IMR-90 (cell line): ENCODE measurements around the gene ITPRIP. TPM values are rescaled to one million over a fixed set of nuclear protein-coding genes. Genes with fewer than 3 reads are reported as not detected.

ENCODE experiments used
- ATAC-seq: fragments of 200-7000 bp; cut with Tn5 transposase; 2 replicates; pipeline ENCODE4 v1.9.1; 2020; ENCODE audit warnings: low read depth, mild to moderate bottlenecking, moderate library complexity
- BruUV-seq: library from RNA; stranded (reverse); fragments of 400-500 nt; replicated peaks from 2 replicates; lab custom pipeline; 2021; lab: Mats Ljungman, UMichigan
- CTCF ChIA-PET: fragments of 300-600 bp; formaldehyde crosslinking; extraction: SDS; loops from one replicate; lab custom pipeline; 2021; ENCODE audit warnings: antibody characterized with exemption; lab: Yijun Ruan, JAX
- POLR2A ChIA-PET: fragments of 300-600 bp; sonication (Branson Sonifier 250); formaldehyde crosslinking; loops from one replicate; lab custom pipeline; 2022; ENCODE audit warnings: antibody characterized with exemption; ENCODE audit not compliant: unreplicated experiment; lab: Charles Lee
- DNase-seq: peaks from one replicate; pipeline ENCODE4 v3.0.0; 2013
- H2AFZ ChIP-seq: replicated peaks from 2 replicates; pipeline ENCODE3; 2013; ENCODE audit warnings: low read length, mild to moderate bottlenecking; ENCODE audit not compliant: poor library complexity
- H2AK5ac ChIP-seq: 2 replicates; pipeline ENCODE4 v1.6.1; 2013; ENCODE audit warnings: low read depth, low read length, inconsistent platforms
- H2AK9ac ChIP-seq: replicated peaks from 2 replicates; pipeline ENCODE3; 2013; ENCODE audit warnings: mild to moderate bottlenecking, low read depth, low read length, moderate library complexity; ENCODE audit not compliant: poor library complexity
- H2BK120ac ChIP-seq: 2 replicates; pipeline ENCODE4 v1.6.1; 2013; ENCODE audit warnings: low read depth, low read length, inconsistent platforms
- H2BK15ac ChIP-seq: 3 replicates; pipeline ENCODE4 v1.6.1; 2013; ENCODE audit warnings: low read depth, low read length, inconsistent platforms
- H2BK20ac ChIP-seq: 2 replicates; pipeline ENCODE4 v1.6.1; 2013; ENCODE audit warnings: low read depth, mild to moderate bottlenecking, inconsistent platforms, low read length, moderate library complexity
- H2BK5ac ChIP-seq: 2 replicates; pipeline ENCODE4 v1.6.1; 2013; ENCODE audit warnings: mild to moderate bottlenecking, low read depth, low read length, inconsistent platforms; ENCODE audit not compliant: poor library complexity, severe bottlenecking
- H3K14ac ChIP-seq: replicated peaks from 2 replicates; pipeline ENCODE4 v1.6.1; 2013; ENCODE audit warnings: low read depth, low read length, inconsistent platforms
- H3K18ac ChIP-seq: 2 replicates; pipeline ENCODE4 v1.6.1; 2013; ENCODE audit warnings: low read depth, low read length, control low read depth
- H3K23ac ChIP-seq: 2 replicates; pipeline ENCODE4 v1.6.1; 2013; ENCODE audit warnings: low read depth, low read length, inconsistent platforms
- H3K27ac ChIP-seq: 2 replicates; pipeline ENCODE4 v1.5.1; 2013; ENCODE audit warnings: mild to moderate bottlenecking, control low read depth, low read length; ENCODE audit not compliant: insufficient read depth
- H3K27me3 ChIP-seq: 2 replicates; pipeline ENCODE4 v1.6.1; 2013; ENCODE audit warnings: low read length; ENCODE audit not compliant: control insufficient read depth, insufficient read depth
- H3K36me3 ChIP-seq: 2 replicates; pipeline ENCODE4 v1.6.1; 2013; ENCODE audit warnings: low read length, mixed read lengths; ENCODE audit not compliant: control insufficient read depth, insufficient read depth
- H3K4ac ChIP-seq: 2 replicates; pipeline ENCODE4 v1.6.1; 2013; ENCODE audit warnings: low read depth, low read length, inconsistent platforms
- H3K4me1 ChIP-seq: 2 replicates; pipeline ENCODE4 v1.6.1; 2013; ENCODE audit warnings: low read length, mixed read lengths; ENCODE audit not compliant: control insufficient read depth, insufficient read depth
- H3K4me2 ChIP-seq: 2 replicates; pipeline ENCODE4 v1.6.1; 2013; ENCODE audit warnings: low read depth, mild to moderate bottlenecking, control low read depth, low read length, moderate library complexity
- H3K4me3 ChIP-seq: 2 replicates; pipeline ENCODE4 v1.5.1; 2013; ENCODE audit warnings: low read depth, mild to moderate bottlenecking, control low read depth, low read length, moderate library complexity; ENCODE audit not compliant: insufficient read depth
- H3K56ac ChIP-seq: 2 replicates; pipeline ENCODE4 v1.6.1; 2013; ENCODE audit warnings: low read length, inconsistent platforms; ENCODE audit not compliant: insufficient read depth; ENCODE audit errors: extremely low read depth
- H3K79me1 ChIP-seq, 2 experiments: 2 replicates each; pipeline ENCODE4 v1.6.1; 2013; ENCODE audit warnings: low read length in 2 of 2, inconsistent platforms in 1 of 2, low read depth in 1 of 2
- H3K9ac ChIP-seq: 2 replicates; pipeline ENCODE4 v1.6.1; 2013; ENCODE audit warnings: low read depth, low read length, control low read depth
- H3K9me1 ChIP-seq: 2 replicates; pipeline ENCODE4 v1.6.1; 2013; ENCODE audit warnings: low read length, inconsistent platforms; ENCODE audit not compliant: insufficient read depth
- H3K9me3 ChIP-seq: 2 replicates; pipeline ENCODE4 v1.6.1; 2013; ENCODE audit warnings: low read length; ENCODE audit not compliant: control insufficient read depth, insufficient read depth
- H4K20me1 ChIP-seq: 2 replicates; pipeline ENCODE4 v1.6.1; 2013; ENCODE audit warnings: low read length, inconsistent platforms; ENCODE audit not compliant: insufficient read depth
- H4K5ac ChIP-seq: 2 replicates; pipeline ENCODE4 v1.6.1; 2013; ENCODE audit warnings: mild to moderate bottlenecking, low read depth, low read length, control low read depth
- H4K8ac ChIP-seq, 2 experiments: 2 replicates each; pipeline ENCODE4 v1.6.1; 2013; ENCODE audit warnings: low read depth in 2 of 2, low read length in 2 of 2, control low read depth in 1 of 2, inconsistent platforms in 1 of 2
- H4K91ac ChIP-seq: 2 replicates; pipeline ENCODE4 v1.6.1; 2013; ENCODE audit warnings: low read depth, low read length, inconsistent platforms; ENCODE audit not compliant: insufficient read depth
- BHLHE40 ChIP-seq: fragments of 150-350 bp; IDR thresholded peaks from 2 replicates; pipeline ENCODE4 v1.6.1; 2016; ENCODE audit warnings: mild to moderate bottlenecking, low read depth, low read length
- CEBPB ChIP-seq: IDR thresholded peaks from 2 replicates; pipeline ENCODE4 v1.6.1; 2012; ENCODE audit warnings: low read depth, low read length, improper control_type of control experiment
- CHD1 ChIP-seq: IDR thresholded peaks from 2 replicates; pipeline ENCODE4 v1.6.1; 2012; ENCODE audit warnings: low read depth, low read length, improper control_type of control experiment
- ELK1 ChIP-seq: fragments of 150-350 bp; IDR thresholded peaks from 2 replicates; pipeline ENCODE4 v1.6.1; 2016; ENCODE audit warnings: low read depth, mild to moderate bottlenecking, low read length, moderate library complexity, borderline replicate concordance
- FOS ChIP-seq: fragments of 150-350 bp; IDR thresholded peaks from 2 replicates; pipeline ENCODE4 v1.6.1; 2016; ENCODE audit warnings: low read depth, low read length
- MAFK ChIP-seq: IDR thresholded peaks from 2 replicates; pipeline ENCODE4 v1.6.1; 2012; ENCODE audit warnings: low read depth, low read length, improper control_type of control experiment
- MAZ ChIP-seq: IDR thresholded peaks from 2 replicates; pipeline ENCODE4 v1.6.1; 2012; ENCODE audit warnings: low read depth, mild to moderate bottlenecking, low read length, improper control_type of control experiment, moderate library complexity, borderline replicate concordance
- MXI1 ChIP-seq: IDR thresholded peaks from 2 replicates; pipeline ENCODE4 v1.6.1; 2012; ENCODE audit warnings: low read depth, mild to moderate bottlenecking, low read length, moderate library complexity, borderline replicate concordance
- NFE2L2 ChIP-seq: fragments of 150-350 bp; IDR thresholded peaks from 2 replicates; pipeline ENCODE4 v1.6.1; 2016; ENCODE audit warnings: low read depth, mild to moderate bottlenecking, low read length
- POLR2A ChIP-seq: IDR thresholded peaks from 2 replicates; pipeline ENCODE4 v1.6.1; 2012; ENCODE audit warnings: mild to moderate bottlenecking, low read depth, low read length
- RAD21 ChIP-seq: IDR thresholded peaks from 2 replicates; pipeline ENCODE4 v1.6.1; 2012; ENCODE audit warnings: low read length, improper control_type of control experiment
- RCOR1 ChIP-seq: IDR thresholded peaks from 2 replicates; pipeline ENCODE4 v1.6.1; 2012; ENCODE audit warnings: mild to moderate bottlenecking, low read length, improper control_type of control experiment; ENCODE audit not compliant: insufficient replicate concordance
- RFX5 ChIP-seq: IDR thresholded peaks from 2 replicates; pipeline ENCODE4 v1.8.0; 2012; ENCODE audit warnings: low read depth, mild to moderate bottlenecking, low read length, moderate library complexity
- SMC3 ChIP-seq: fragments of 150-350 bp; IDR thresholded peaks from 2 replicates; pipeline ENCODE4 v1.6.1; 2016; ENCODE audit warnings: low read depth, mild to moderate bottlenecking, antibody characterized with exemption, low read length, moderate library complexity
- WGBS, 2 experiments: methylation state at CpG; one replicate each; pipeline versions ENCODE4 v1.1.5 to v1.1.7; 2013; ENCODE audit warnings: missing lambda C conversion rate in 2 of 2; ENCODE audit not compliant: insufficient read length in 1 of 2; ENCODE audit errors: extremely low coverage in 2 of 2; 5-methylcytosine and 5-hydroxymethylcytosine counted together
- dilution Hi-C: fragments of 300-500 bp; cut with HindIII; formaldehyde crosslinking; loops from one replicate; pipeline ENCODE4 v1.14.3; 2018; ENCODE audit warnings: low sequenced_read_pairs; ENCODE audit not compliant: unreplicated experiment
- in situ Hi-C: fragments of 300-500 bp; cut with MboI; formaldehyde crosslinking; loops from 3 replicates; pipeline ENCODE4 v1.14.3; 2019; ENCODE audit warnings: low sequenced_read_pairs, inconsistent platforms, mixed read lengths
- intact Hi-C: fragments of 100-400 bp; cut with micrococcal nuclease; formaldehyde crosslinking; loops from 2 replicates; pipeline ENCODE4 v1.10.0; 2022
- polyA plus RNA-seq, 3 experiments: library from polyadenylated mRNA; depleted of rRNA; stranded (reverse); fragments of >200 nt; gene quantifications; 2 replicates each; pipeline ENCODE4 v1.2.3, GENCODE V29; 2012; ENCODE audit warnings: low replicate concordance in 1 of 3
- total RNA-seq: library from RNA; depleted of rRNA; stranded (reverse); fragments of >200 nt; gene quantifications from 2 replicates; pipeline ENCODE4 v1.2.3, GENCODE V29; 2012
- TF ChIP-seq, protein P1 (sequence below): fragments of 150-350 bp; IDR thresholded peaks from 2 replicates; pipeline ENCODE4 v1.6.1; 2017; ENCODE audit warnings: mild to moderate bottlenecking, antibody characterized with exemption, low read length, low read depth
- TF ChIP-seq, protein P2 (sequence below): conservative IDR thresholded peaks from 2 replicates; pipeline ENCODE4 v1.5.1; 2012; ENCODE audit warnings: mild to moderate bottlenecking, low read depth, low read length, improper control_type of control experiment

ITPRIP gene
- total and polyA plus RNA-seq, 2 of the 4 experiments (the other 2 are of a cell fraction) = 7.5 to 31.9 TPM

DNA sequence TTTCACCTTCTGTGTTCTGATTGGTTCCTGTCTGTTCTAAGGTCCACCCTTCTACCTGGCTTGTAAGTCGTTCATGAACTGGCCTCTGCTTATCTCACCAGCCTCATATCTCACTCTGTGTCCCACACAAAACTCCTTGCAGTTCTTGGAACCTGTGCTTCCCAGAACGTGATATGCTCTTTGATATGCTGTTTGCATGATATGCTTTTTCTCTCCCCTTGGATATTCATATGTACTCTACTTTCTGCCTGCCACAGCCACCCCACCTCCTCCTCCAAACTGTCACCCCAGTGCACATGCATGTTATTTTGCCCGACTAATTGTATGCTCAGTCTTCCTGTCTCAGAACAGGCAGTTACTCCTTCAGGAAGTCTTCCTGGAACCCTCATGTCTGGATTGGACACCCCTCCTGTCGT is 1.9 kb upstream of the ITPRIP start:
- WGBS, 2 experiments = no CpG with 5 or more reads among the region's 4 CpGs
- peaks cover 19% of the 10 kb centered on the region for H4K20me1 ChIP-seq
- in situ Hi-C loops = no loop called here
- DNase-seq (no peak), ATAC-seq (no peak)
- TF ChIP-seq POLR2A (no peak), RCOR1 (no peak), NFE2L2 (no peak), FOS (no peak), BHLHE40 (no peak), RAD21 (no peak), MAZ (no peak), SMC3 (no peak), MAFK (no peak), ELK1 (no peak), CHD1 (no peak), CEBPB (no peak), RFX5 (no peak), MXI1 (no peak)
- TF ChIP-seq, protein P1, sequence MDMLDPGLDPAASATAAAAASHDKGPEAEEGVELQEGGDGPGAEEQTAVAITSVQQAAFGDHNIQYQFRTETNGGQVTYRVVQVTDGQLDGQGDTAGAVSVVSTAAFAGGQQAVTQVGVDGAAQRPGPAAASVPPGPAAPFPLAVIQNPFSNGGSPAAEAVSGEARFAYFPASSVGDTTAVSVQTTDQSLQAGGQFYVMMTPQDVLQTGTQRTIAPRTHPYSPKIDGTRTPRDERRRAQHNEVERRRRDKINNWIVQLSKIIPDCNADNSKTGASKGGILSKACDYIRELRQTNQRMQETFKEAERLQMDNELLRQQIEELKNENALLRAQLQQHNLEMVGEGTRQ = no peak
- TF ChIP-seq, protein P2, sequence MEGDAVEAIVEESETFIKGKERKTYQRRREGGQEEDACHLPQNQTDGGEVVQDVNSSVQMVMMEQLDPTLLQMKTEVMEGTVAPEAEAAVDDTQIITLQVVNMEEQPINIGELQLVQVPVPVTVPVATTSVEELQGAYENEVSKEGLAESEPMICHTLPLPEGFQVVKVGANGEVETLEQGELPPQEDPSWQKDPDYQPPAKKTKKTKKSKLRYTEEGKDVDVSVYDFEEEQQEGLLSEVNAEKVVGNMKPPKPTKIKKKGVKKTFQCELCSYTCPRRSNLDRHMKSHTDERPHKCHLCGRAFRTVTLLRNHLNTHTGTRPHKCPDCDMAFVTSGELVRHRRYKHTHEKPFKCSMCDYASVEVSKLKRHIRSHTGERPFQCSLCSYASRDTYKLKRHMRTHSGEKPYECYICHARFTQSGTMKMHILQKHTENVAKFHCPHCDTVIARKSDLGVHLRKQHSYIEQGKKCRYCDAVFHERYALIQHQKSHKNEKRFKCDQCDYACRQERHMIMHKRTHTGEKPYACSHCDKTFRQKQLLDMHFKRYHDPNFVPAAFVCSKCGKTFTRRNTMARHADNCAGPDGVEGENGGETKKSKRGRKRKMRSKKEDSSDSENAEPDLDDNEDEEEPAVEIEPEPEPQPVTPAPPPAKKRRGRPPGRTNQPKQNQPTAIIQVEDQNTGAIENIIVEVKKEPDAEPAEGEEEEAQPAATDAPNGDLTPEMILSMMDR = no peak
- peaks cover 6 to 27% of the 10 kb centered on the region in 2 experiments; a peak in 3 of 4 replicates for H3K79me1 ChIP-seq
- H3K23ac ChIP-seq = peak overlapping the region; percentile 63
- H3K36me3 ChIP-seq = no peaks in the 10 kb centered on the region
- H3K18ac ChIP-seq = no peak overlapping the region; the same call in 1 of the 2 replicates
- H2BK120ac ChIP-seq = peak overlapping the region; percentile 22; the same call in 1 of the 2 replicates
- no peaks in the 10 kb centered on the region for H3K27me3 ChIP-seq
- H2BK5ac ChIP-seq = peak overlapping the region; percentile 43
- ChIA-PET POLR2A (no interaction called here), CTCF (interaction anchor here (1.1 kb wide), 1 partner anchor 48 kb away, joined by 3 read pairs; no protein-coding TSS in a partner anchor)
- H3K4ac ChIP-seq = peak overlapping the region; percentile 54
- H2AK9ac ChIP-seq = peak overlapping the region; percentile 33
- H3K4me1 ChIP-seq = peaks cover 20% of the 10 kb centered on the region
- H4K8ac ChIP-seq = peak overlapping the region in 1 of 2 experiments; percentile 55; a peak in 1 of 4 replicates
- H4K5ac ChIP-seq = no peak overlapping the region
- no peak overlapping the region for H3K27ac ChIP-seq
- H3K56ac ChIP-seq = no peak overlapping the region
- no peak overlapping the region for H2AFZ ChIP-seq
- no peak overlapping the region for H4K91ac ChIP-seq
- H2AK5ac ChIP-seq = peak overlapping the region; percentile 47; the same call in 1 of the 2 replicates
- intact Hi-C loops = no loop called here
- H3K9ac ChIP-seq = no peak overlapping the region
- H2BK15ac ChIP-seq = no peak overlapping the region; the same call in 2 of the 3 replicates
- H3K4me3 ChIP-seq = no peak overlapping the region
- peak overlapping the region; percentile 63; the same call in 1 of the 2 replicates for H3K4me2 ChIP-seq
- no TSS peak for BruUV-seq
- H3K14ac ChIP-seq = no peak overlapping the region
- peaks cover 16% of the 10 kb centered on the region for H3K9me1 ChIP-seq
- H2BK20ac ChIP-seq = 0 out of 2 replicates have a peak overlapping the region, but pooled peaks have one; percentile 11
- dilution Hi-C loops = no loop called here
- H3K9me3 ChIP-seq = no peaks in the 10 kb centered on the region
